Stomach (tissue), 9 donors: ENCODE results near the gene PLPP3. TPM values are rescaled to one million over a fixed set of nuclear protein-coding genes. Genes with fewer than 3 reads are reported as not detected.

Experiments
- DNase-seq, 2 donors: peaks; one replicate each; pipeline versions ENCODE4 v3.0.0 to v3.0.0-alpha.2; 2013 to 2019
- H3K27ac ChIP-seq, 5 donors: fragments of 200-600 bp in 4 of 5; sonication (generic) in 4 of 5; one replicate each; pipeline ENCODE4 v1.5.1; 2013 to 2019; ENCODE audit warnings: mild to moderate bottlenecking in 1 of 5, moderate library complexity in 1 of 5
- H3K27me3 ChIP-seq, 3 donors: fragments of 200-600 bp; sonication (generic); one replicate each; pipeline ENCODE4 v1.5.1; 2017 to 2019; ENCODE audit warnings: mixed run types in 1 of 3
- H3K36me3 ChIP-seq, 4 donors: fragments of 200-600 bp; sonication (generic); 1 replicate in 3 of 4; 2 replicates in 1 of 4; pipeline ENCODE4 v1.5.1; 2016 to 2019
- H3K4me1 ChIP-seq, 4 donors: fragments of 200-600 bp; sonication (generic); one replicate each; pipeline ENCODE4 v1.5.1; 2016 to 2019
- H3K4me3 ChIP-seq, 4 donors: fragments of 200-600 bp; sonication (generic) in 3 of 4; one replicate each; pipeline ENCODE4 v1.5.1; 2016 to 2019; ENCODE audit warnings: mild to moderate bottlenecking in 1 of 4
- H3K9me3 ChIP-seq, 4 donors: fragments of 200-600 bp; sonication (generic); one replicate each; pipeline ENCODE4 v1.5.1; 2016 to 2019
- EP300 ChIP-seq: sonication (generic); formaldehyde crosslinking; IDR thresholded peaks from one replicate; pipeline ENCODE4 v1.6.1; 2017; ENCODE audit warnings: antibody characterized with exemption
- POLR2A ChIP-seq, 4 donors: fragments of 450-650 bp; IDR thresholded peaks; one replicate each; pipeline ENCODE4 v1.6.1; 2016; ENCODE audit warnings: antibody characterized with exemption in 4 of 4, control low read depth in 2 of 4, mild to moderate bottlenecking in 1 of 4, moderate library complexity in 1 of 4
- POLR2AphosphoS5 ChIP-seq, 3 donors: sonication (generic); formaldehyde crosslinking; IDR thresholded peaks; one replicate each; pipeline ENCODE4 v1.6.1; 2016; ENCODE audit warnings: antibody characterized with exemption in 3 of 3
- WGBS, 5 donors: extraction: QIAGEN DNeasy Blood & Tissue Kit in 3 of 5; methylation state at CpG; one replicate each; pipeline versions ENCODE4 v1.1.5 to v1.1.7; 2013 to 2018; 5-methylcytosine and 5-hydroxymethylcytosine counted together
- intact Hi-C: fragments of 100-400 bp; cut with DNase I; formaldehyde crosslinking; loops from one replicate; pipeline ENCODE4 v1.15.1; 2023; ENCODE audit warnings: low total_unique reads
- polyA plus RNA-seq, 3 donors: library from polyadenylated mRNA; stranded (reverse); fragments of 200-250 nt; gene quantifications; one replicate each; pipeline ENCODE4 v1.2.3, GENCODE V29; 2013
- total RNA-seq, 5 donors: library from RNA; depleted of rRNA; stranded (reverse); fragments of >200 nt; gene quantifications; one replicate each; pipeline versions ENCODE4 v1.1.0 to v1.2.3, GENCODE V29; 2014 to 2016
- TF ChIP-seq, protein P1 (sequence below), 7 experiments: fragments of 450-650 bp in 4 of 7; fragments of 200-600 bp in 3 of 7; sonication (generic) in 3 of 7; IDR thresholded peaks; one replicate each; pipeline ENCODE4 v1.5.1; 2016 to 2019; ENCODE audit warnings: antibody characterized with exemption in 7 of 7, control low read depth in 2 of 7, mild to moderate bottlenecking in 1 of 7
- donor health status: healthy with polysubstance abuse.
- donor health status: Bipolar disorder and iron deficiency.
- donor health status: healthy.

PLPP3 gene
- total and polyA plus RNA-seq, 8 donors, result 11.1 to 145 (median 46.1) TPM

DNA sequence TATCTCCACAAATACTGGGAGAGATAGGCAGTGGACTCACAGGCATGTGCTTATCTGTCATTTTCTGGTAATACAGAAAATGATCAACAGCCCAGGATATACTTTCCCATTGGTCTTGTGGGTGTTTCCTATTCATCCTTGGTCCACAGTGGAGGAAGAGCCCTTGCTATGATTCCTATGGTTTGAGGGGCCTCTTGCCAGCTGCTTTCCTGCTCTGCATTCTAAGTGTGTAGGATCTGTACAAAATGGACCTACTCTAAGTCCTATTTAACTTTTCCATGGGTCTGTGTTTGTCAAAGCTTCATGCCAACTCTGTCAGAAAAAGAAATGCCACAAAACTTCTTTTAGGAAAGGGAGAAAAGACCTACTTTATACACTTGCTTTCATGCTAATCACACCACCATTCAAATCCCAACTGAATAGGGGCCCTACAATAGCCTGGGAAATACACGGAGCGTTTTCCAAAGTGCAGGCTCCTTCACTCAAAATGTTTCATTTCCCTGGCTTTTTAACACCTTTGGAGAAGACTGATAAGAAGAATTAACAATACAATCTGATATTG is 16.4 kb downstream of the PLPP3 start:
- Histone ChIP-seq H3K27ac (peak overlapping the region in 2 of 5 donors; percentile 3 to 20), H3K4me3 (no peak overlapping the region), H3K9me3 (no peaks in the 10 kb centered on the region), H3K4me1 (peaks cover 23 to 71% (median 44%) of the 10 kb centered on the region in 4 donors), H3K36me3 (no peaks in the 10 kb centered on the region), H3K27me3 (no peaks in the 10 kb centered on the region)
- 45 to 69% (median 57%) methylated on average over 2 of the region's 2 CpGs for WGBS, 5 donors
- TF ChIP-seq EP300 (no peak), POLR2A (IDR thresholded peaks at IDR 0.05) (no peak), POLR2AphosphoS5 (IDR thresholded peaks at IDR 0.05) (no peak)
- DNase-seq, result no peak
- intact Hi-C loops, result loop anchor here (10.0 kb wide), 1 partner anchor 58 kb away; no protein-coding TSS in a partner anchor

DNA sequence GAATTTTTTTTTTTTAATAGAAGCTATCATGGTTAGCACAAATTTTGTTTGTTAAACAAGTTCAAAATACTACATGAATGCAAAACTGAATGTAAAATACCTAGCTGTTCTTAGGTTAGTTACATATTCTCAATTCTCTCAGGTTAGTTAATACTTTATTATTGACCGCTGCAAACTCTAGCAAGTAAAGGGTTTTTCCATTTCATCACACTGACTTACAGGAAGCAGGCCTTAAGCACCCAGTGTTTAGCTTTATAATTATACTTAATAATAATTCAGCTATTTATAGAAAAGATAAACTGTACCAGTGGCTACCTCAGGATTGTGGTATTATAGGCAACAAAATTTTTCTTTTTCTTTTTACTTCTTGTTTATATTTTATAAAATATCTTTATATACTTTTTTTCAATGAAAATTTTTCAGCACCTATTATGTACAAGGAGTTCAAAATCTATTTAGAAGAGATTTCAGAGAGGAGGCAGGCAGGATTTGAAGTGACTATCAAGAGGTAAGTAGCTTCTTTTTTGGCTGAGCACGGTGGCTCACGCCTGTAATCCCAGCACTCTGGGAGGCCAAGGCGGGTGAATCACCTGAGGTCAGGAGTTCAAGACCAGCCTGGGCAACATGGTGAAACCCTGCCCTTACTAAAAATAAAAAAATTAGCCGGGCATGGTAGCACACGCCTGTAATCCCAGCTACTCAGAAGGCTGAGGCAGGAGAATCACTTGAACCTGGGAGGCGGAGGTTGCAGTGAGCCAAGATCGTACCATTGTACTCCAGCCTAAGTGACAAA is 17.9 kb downstream of the PLPP3 start:
- Histone ChIP-seq H3K36me3 (no peaks in the 10 kb centered on the region), H3K27me3 (no peaks in the 10 kb centered on the region), H3K4me1 (peaks cover 15 to 71% (median 46%) of the 10 kb centered on the region in 4 donors), H3K4me3 (no peak overlapping the region), H3K9me3 (no peaks in the 10 kb centered on the region), H3K27ac (peak overlapping the region in 1 of 5 donors; percentile 11)
- WGBS, 5 donors, result 71 to 88% (median 77%) methylated on average over 8 of the region's 8 CpGs
- DNase-seq, result no peak
- TF ChIP-seq POLR2AphosphoS5 (IDR thresholded peaks at IDR 0.05) (no peak), POLR2A (IDR thresholded peaks at IDR 0.05) (no peak), EP300 (no peak)
- TF ChIP-seq, protein P1, sequence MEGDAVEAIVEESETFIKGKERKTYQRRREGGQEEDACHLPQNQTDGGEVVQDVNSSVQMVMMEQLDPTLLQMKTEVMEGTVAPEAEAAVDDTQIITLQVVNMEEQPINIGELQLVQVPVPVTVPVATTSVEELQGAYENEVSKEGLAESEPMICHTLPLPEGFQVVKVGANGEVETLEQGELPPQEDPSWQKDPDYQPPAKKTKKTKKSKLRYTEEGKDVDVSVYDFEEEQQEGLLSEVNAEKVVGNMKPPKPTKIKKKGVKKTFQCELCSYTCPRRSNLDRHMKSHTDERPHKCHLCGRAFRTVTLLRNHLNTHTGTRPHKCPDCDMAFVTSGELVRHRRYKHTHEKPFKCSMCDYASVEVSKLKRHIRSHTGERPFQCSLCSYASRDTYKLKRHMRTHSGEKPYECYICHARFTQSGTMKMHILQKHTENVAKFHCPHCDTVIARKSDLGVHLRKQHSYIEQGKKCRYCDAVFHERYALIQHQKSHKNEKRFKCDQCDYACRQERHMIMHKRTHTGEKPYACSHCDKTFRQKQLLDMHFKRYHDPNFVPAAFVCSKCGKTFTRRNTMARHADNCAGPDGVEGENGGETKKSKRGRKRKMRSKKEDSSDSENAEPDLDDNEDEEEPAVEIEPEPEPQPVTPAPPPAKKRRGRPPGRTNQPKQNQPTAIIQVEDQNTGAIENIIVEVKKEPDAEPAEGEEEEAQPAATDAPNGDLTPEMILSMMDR (IDR thresholded peaks at IDR 0.05), result no peak
- intact Hi-C loops, result loop anchor here (10.0 kb wide), 1 partner anchor 57 kb away; no protein-coding TSS in a partner anchor

DNA sequence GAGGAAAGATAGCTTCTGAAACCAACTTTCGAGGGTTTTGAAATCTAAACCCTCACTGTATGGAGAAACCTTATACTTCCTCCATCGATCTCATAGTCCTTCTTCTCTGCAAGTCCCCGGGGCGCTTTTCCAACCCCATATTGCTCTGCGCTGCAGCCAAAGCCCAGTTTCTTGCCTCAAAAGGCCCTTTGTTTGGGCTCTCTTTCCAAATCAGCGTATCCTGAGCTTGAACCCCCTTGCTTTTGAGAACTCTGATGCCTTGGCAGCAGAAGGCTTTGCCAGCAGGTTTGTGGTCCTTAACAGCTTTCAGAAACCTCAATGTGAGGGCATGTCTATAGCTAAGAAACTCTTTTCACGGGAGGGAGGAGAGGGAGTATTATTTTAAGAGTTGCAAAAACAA is 21.6 kb downstream of the PLPP3 start:
- Histone ChIP-seq H3K27ac (peak overlapping the region in 1 of 5 donors; percentile 14), H3K9me3 (no peaks in the 10 kb centered on the region), H3K4me1 (peaks cover 18 to 52% (median 31%) of the 10 kb centered on the region in 4 donors), H3K27me3 (no peaks in the 10 kb centered on the region), H3K4me3 (no peak overlapping the region), H3K36me3 (no peaks in the 10 kb centered on the region)
- 78 to 87% (median 82%) methylated on average over 7 of the region's 7 CpGs for WGBS, 5 donors
- intact Hi-C loops, result no loop called here
- DNase-seq, result no peak
- TF ChIP-seq, protein P1 (IDR thresholded peaks at IDR 0.05), result no peak
- no peak for TF ChIP-seq EP300
- TF ChIP-seq POLR2A (IDR thresholded peaks at IDR 0.05), result no peak
- no peak for TF ChIP-seq POLR2AphosphoS5 (IDR thresholded peaks at IDR 0.05)

DNA sequence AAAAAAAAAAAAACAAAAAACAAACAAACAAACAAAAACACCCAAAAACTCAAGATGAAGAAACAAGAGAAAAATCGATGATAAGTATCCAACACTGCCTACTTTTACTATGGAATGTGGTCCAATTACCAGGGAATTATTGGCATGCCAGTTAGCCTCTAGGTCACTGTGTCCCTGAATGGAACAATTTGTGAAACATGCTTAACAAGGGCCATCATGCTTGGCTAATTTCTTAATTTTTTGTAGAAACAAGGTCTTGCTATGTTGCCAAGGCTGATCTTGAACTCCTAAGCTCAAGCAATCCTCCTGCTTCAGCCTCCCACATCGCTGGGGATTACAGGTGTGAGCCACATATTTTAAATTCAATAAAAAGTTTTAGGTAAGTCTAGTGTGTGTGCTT is 23.9 kb downstream of the PLPP3 start:
- Histone ChIP-seq H3K4me3 (no peak overlapping the region), H3K9me3 (no peaks in the 10 kb centered on the region), H3K36me3 (no peaks in the 10 kb centered on the region), H3K27me3 (no peaks in the 10 kb centered on the region), H3K27ac (no peak overlapping the region), H3K4me1 (peaks cover 36 to 59% (median 45%) of the 10 kb centered on the region in 4 donors)
- 84 to 94% (median 89%) methylated on average over 2 of the region's 2 CpGs for WGBS, 5 donors
- intact Hi-C loops, result no loop called here
- DNase-seq, result no peak
- TF ChIP-seq POLR2A (IDR thresholded peaks at IDR 0.05) (no peak), POLR2AphosphoS5 (IDR thresholded peaks at IDR 0.05) (no peak)
- TF ChIP-seq, protein P1 (IDR thresholded peaks at IDR 0.05), result no peak
